PC-3 (cell line): ENCODE data around the gene FAM53B.

Experiments
- CTCF ChIP-seq: fragments of 300-600 bp; sonication (generic); conservative IDR thresholded peaks from 2 replicates; pipeline ENCODE4 v1.5.1; 2017; ENCODE audit warnings: antibody characterized with exemption, low read depth, mild to moderate bottlenecking, low read length
- EZH2 ChIP-seq: fragments of 300-600 bp; sonication (generic); IDR thresholded peaks from one replicate; pipeline ENCODE4 v1.6.1; 2017; ENCODE audit warnings: antibody characterized with exemption, mild to moderate bottlenecking, low read length; ENCODE audit not compliant: unreplicated experiment

DNA sequence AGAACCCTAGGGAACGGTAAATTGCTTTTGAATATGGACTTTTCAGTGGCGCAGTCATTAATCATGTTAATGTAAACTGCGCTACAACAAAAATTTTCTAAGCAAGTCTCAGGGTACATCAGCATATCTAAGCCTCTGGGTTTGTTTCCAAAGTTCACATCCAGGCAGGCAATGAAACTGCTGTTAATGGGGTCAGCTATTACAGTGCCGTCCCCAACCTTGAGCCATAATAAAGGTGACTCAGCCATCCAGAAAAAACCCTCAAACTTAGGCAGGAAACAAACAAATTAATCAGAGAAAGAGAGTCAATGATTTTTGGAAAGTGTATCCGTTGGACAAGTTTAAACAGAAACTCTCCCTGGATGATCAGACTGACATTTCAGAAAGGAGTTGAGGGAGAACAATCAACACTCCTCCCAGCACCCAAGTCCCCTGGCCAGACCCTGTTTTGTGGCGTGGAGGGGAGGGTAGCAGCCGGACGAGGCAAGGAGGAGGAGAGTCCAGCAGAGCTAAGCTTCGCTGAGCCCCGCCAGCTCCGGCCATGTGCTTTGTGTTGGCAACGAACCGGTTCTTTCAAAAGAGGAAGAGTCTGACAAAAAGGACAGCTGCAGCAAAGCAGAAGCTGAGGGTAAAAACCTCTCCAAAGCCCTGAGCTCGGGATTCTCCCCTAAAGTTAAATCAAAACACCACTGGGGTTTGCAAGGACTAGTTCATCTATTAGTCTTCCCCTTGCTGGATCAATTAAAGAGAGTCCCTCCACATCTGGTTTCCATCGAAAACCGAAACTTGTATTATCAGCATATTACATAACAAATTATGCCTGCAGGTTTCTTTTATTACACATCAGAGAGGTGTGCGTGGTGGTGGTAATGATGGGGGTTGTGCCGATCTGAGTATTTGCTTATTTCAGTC is 3.6 kb downstream of the FAM53B start:
- TF ChIP-seq EZH2 (no peak), CTCF (no peak)
